Suppressor macrophage treated with lipopolysaccharide for 1 hour (primary cell): ENCODE data around the gene AHNAK2.
"Not testable (repeated sequence)": the region's sequence is repeated elsewhere in the genome, so short reads cannot be mapped to it uniquely, and the experiment has no call there.

Experiments used
- DNase-seq, 3 donors: peaks; one replicate each; pipeline ENCODE4 v3.0.0-alpha.2; 2020 to 2022

The AHNAK2 gene

GRCh38 chr14:104895207-104895785, 82.9 kb downstream of the AHNAK2 start:
- no peak for DNase-seq

GRCh38 chr14:104894331-104895206, 83.6 kb downstream of the AHNAK2 start:
- no peak for DNase-seq

DNA sequence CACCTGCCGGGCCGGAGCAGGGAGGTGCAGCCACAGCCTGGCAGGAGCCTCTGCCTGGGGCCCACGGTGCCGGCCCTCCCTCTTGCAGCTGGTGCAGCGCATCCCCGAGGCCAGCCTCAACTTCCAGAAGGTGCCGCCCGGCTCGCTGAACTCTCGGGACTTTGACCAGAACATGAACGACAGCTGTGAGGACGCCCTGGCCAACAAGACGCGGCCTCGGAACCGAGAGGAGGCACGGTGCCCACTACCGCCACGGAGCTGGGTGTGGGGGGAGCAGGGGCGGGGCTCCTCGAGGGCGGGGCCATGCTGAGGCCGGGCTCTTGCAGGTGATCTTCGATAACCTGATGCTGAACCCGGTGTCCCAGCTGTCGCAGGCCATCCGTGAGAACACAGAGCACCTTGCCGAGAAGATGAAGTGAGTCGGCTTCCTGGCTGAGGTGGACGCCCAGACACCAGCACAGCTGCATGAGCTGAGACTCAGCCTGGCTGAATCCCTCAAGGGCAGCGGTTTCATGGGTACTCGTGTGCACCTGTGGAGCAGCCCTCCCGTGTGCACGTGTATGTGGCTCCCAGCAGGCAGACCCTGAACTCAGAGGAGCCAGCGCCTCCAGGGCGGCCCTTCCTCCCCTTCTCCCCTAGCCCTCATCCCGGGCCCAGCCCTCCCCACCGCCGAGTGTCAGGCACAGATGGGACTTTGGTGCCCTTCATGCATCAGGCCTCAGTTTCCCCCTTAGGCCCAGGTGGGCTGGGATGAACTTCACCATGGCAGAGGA, 84.6 kb downstream of the AHNAK2 start:
- no peak for DNase-seq

DNA sequence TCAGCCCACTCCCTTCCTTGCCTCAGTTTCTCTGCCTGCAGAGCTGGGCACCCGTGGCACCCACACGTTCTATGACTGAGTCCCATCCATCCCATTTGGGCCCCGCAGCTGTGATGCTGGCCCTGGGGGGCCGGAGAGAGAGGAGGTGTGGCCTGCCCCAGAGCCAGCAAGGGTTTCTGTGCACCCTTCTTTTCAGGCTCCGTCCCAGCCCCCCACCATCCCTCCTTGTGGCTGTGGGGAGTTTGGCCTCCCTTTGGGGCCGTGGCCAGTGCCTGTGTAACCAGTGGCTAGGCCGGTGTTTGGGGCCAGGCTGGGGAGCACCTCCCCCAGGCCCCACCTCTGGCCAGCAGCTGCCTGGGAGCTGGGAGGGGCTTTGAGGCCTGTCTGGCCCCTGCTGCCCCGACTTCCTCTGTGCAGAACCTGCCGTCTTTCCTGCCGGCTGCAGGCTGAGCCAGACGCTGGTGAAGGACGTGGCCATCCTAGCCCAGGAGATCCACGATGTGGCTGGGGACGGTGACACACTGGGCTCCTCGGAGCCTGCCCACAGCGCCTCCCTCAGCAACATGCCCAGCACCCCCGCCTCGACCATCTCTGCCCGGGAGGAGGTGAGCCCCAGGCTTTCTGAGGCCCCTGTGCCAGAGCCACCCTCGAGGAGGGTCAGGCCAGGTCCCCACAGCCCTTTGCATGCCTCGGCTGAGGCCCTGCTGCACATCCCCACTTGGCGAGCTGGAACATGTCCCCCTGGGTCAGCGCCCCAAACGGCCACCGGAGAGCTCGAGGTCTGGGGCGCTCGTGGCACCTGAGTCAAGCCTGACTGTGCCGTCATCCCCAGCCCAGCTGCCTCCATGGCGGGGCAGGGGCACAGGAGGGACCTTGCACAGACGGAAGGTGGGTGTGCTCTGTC, 85.4 kb downstream of the AHNAK2 start:
- DNase-seq, result no peak

GRCh38 chr14:104891664-104892530, 86.3 kb downstream of the AHNAK2 start:
- DNase-seq, result no peak

DNA sequence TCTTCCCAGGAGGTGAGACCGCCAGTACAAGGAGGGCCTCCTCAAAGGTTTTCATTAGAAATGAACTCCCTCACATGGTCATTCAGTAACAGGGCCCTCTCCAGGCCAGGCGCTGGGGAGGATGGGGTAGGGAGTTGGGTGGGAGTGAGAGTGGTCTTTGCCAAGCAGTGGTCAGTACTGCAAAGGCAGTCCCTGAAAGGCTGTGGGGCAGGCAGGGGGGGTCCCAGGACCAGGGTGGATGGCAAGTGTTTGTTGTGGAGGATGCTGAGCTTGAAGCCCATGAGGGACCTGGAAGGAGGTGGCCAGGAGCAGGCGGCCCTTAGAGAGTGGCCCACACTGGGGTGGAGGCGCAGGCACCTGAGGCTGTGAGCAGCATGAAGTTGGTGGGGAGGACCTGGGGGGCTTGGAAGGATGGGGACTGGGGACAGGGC, 87.0 kb downstream of the AHNAK2 start:
- no peak for DNase-seq

- DNase-seq, result not testable (repeated sequence)
Observed at GRCh38 chr14:104890292-104890691, 87.9 kb downstream of the AHNAK2 start.

- no peak for DNase-seq
Observed at GRCh38 chr14:104889375-104889757, 88.8 kb downstream of the AHNAK2 start.

GRCh38 chr14:104888489-104889374, 89.4 kb downstream of the AHNAK2 start:
- DNase-seq, result no peak

DNA sequence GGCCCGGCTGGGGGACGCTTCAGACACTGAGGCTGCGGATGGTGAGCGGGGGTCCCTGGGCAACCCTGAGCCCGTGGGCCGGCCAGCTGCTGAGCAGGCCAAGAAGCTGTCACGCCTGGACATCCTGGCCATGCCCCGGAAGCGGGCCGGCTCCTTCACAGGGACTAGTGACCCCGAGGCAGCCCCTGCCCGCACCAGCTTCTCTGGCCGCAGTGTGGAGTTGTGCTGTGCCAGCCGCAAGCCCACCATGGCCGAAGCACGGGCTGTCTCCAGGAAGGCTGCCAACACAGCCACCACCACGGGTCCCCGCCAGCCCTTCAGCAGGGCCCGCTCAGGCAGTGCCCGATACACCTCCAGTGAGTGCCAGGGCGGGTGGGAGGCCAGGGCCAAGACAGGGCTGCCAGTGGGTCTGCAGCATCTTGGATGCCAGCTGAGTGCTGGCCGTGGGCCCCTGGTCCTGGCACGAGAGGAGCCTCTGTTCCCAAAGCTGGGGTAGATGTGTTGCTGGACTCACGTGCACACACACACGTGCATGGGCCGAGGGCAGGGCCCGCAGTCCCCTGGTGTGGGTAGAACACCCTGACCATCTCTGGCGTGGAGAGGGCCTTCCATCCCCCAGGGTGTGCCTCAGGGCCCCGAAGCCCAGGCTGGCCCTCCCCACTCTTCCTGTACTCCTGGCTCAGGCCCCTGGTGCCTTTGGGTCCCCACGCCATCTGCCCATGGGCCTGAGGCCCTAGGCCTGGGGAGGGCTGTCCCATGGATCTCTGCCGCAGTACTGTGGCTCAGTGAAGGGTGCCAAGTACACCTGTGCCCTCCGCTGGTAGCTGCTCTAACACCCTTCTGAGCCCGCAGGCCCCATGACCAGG, 90.3 kb downstream of the AHNAK2 start:
- DNase-seq, result no peak
